Heart left ventricle (tissue), 16 donors: ENCODE results near the gene ZBTB5. TPM values are rescaled to one million over a fixed set of nuclear protein-coding genes. Genes with fewer than 3 reads are reported as not detected.
A peak's percentile ranks its signal among the peaks of the same experiment; 100 is the strongest.

Experiments
- ATAC-seq, 4 donors: fragments of 200-7000 bp; cut with Tn5 transposase; one replicate each; pipeline ENCODE4 v1.9.1; 2020 to 2022; ENCODE audit warnings: moderate library complexity in 4 of 4, mild to moderate bottlenecking in 3 of 4, moderate number of reproducible peaks in 1 of 4
- DNase-seq, 5 donors: peaks; one replicate each; pipeline ENCODE4 v3.0.0-alpha.2; 2020
- H3K27ac ChIP-seq, 12 donors: fragments of 200-600 bp; sonication (generic) in 4 of 12; one replicate each; pipeline versions ENCODE4 v1.5.0 to v1.8.0; 2016 to 2022; ENCODE audit warnings: mild to moderate bottlenecking in 2 of 12
- H3K27me3 ChIP-seq, 9 donors: fragments of 200-600 bp; sonication (generic) in 2 of 9; one replicate each; pipeline versions ENCODE4 v1.5.1 to v1.8.0; 2016 to 2022; ENCODE audit warnings: mild to moderate bottlenecking in 3 of 9
- H3K36me3 ChIP-seq, 9 donors: fragments of 200-600 bp; sonication (generic) in 2 of 9; one replicate each; pipeline versions ENCODE4 v1.5.0 to v1.8.0; 2018 to 2022; ENCODE audit warnings: mild to moderate bottlenecking in 2 of 9
- H3K4me1 ChIP-seq, 12 donors: fragments of 200-600 bp; sonication (generic) in 4 of 12; one replicate each; pipeline versions ENCODE4 v1.5.0 to v1.8.0; 2016 to 2022; ENCODE audit warnings: mild to moderate bottlenecking in 3 of 12
- H3K4me3 ChIP-seq, 12 donors: fragments of 200-600 bp; sonication (generic) in 4 of 12; one replicate each; pipeline versions ENCODE4 v1.5.0 to v1.8.0; 2017 to 2022; ENCODE audit warnings: mild to moderate bottlenecking in 9 of 12, moderate library complexity in 4 of 12
- H3K9me3 ChIP-seq, 12 donors: fragments of 200-600 bp; sonication (generic) in 4 of 12; one replicate each; pipeline versions ENCODE4 v1.5.0 to v1.8.0; 2016 to 2022; ENCODE audit warnings: mild to moderate bottlenecking in 1 of 12
- CTCF ChIP-seq, 12 donors: fragments of 200-600 bp; sonication (generic) in 4 of 12; IDR thresholded peaks; one replicate each; pipeline versions ENCODE4 v1.5.0 to v1.8.0; 2018 to 2022; ENCODE audit warnings: antibody characterized with exemption in 12 of 12, mild to moderate bottlenecking in 5 of 12
- POLR2A ChIP-seq, 2 donors: fragments of 450-650 bp; IDR thresholded peaks; one replicate each; pipeline ENCODE4 v1.6.1; 2017; ENCODE audit warnings: antibody characterized with exemption in 2 of 2, mild to moderate bottlenecking in 2 of 2, moderate library complexity in 2 of 2
- WGBS, 4 donors: extraction: QIAGEN DNeasy Blood & Tissue Kit in 2 of 4; methylation state at CpG; one replicate each; pipeline versions ENCODE4 v1.1.5 to v1.1.7; 2013 to 2018; 5-methylcytosine and 5-hydroxymethylcytosine counted together
- intact Hi-C, 10 donors: fragments of 100-400 bp; cut with DNase I; formaldehyde crosslinking; loops; one replicate each; pipeline versions ENCODE4 v1.11.1 to v1.14.2; 2022
- polyA plus RNA-seq, 2 donors: library from polyadenylated mRNA; stranded (reverse); fragments of 200-250 nt; gene quantifications; one replicate each; pipeline ENCODE4 v1.2.3, GENCODE V29; 2013
- total RNA-seq, 9 donors: library from RNA; depleted of rRNA in 2 of 9; stranded (reverse); fragments of >200 nt in 2 of 9; fragmentation: NEBNext Ultra II Directional in 3 of 9; extraction: Animal tissue kit (Norgen Biotek cat#: 25700) in 3 of 9; gene quantifications; one replicate each; pipeline versions ENCODE4 v1.1.0 to v1.2.4, GENCODE V29; 2016 to 2023
- donor health status: ischemic (EF 13 %, LVEDD 7.1; RV severe dilation, severe dysfunction).
- donor health status: healthy with polysubstance abuse.
- donor health status: DM: no; HTN: yes; CAD: no.
- donor health status: DM: no; HTN: no; CAD: no.
- donor health status: ischemic (EF 25% LVEDD 6.9; RV normal size, moderate dysfunction).
- donor health status: ischemic (EF 25% LVEDD 5.7; RV mildly dilated, moderate dysfunction).
- donor health status: healthy.
- donor health status: DM: yes; HTN: yes; CAD: no.
- donor health status: ischemic (EF 35%, LVEDD 5.7; RV mildly dilated, moderate dysfunction).
- donor health status: nonischemic (EF 11% LVEDD 7.7; RV severe dilation, severe dysfunction).
- donor health status: DM: yes; HTN: yes; CAD: no.
- donor health status: PGD.
- donor health status: ischemic (EF 29% LVEDD 5.4; RV normal size, mild dysfunction).
- donor health status: nonischemic (EF 23%, LVEDD 6.1; RV moderate dilation, normal function).

The ZBTB5 gene
- total and polyA plus RNA-seq, 11 donors, result 1.8 to 8.0 (median 6.3) TPM

GRCh38 chr9:37423508-37423907 is 41.7 kb downstream of the ZBTB5 start:
- DNase-seq, result no peak
- H3K4me3 ChIP-seq, result peak overlapping the region; percentile 61 to 98 (median 83)
- intact Hi-C loops, result loop anchor here in 6 of 10 donors (5.0 to 10.0 kb wide), 4 partner anchors 39 to 151 kb away; partner anchors contain the start of genes ZBTB5 (in 2 of the 6), FBXO10 (in 1 of the 6) and POLR1E (in 1 of the 6)
- ATAC-seq, result no peak
- no peaks in the 10 kb centered on the region for H3K27me3 ChIP-seq
- H3K4me1 ChIP-seq, result peaks cover 0 to 33% (median 28%) of the 10 kb centered on the region in 12 donors
- TF ChIP-seq CTCF (IDR thresholded peaks at IDR 0.05), result no peak
- TF ChIP-seq POLR2A (IDR thresholded peaks at IDR 0.05), result no peak
- H3K9me3 ChIP-seq, result no peaks in the 10 kb centered on the region
- WGBS, 4 donors, result 63 to 77% (median 75%) methylated on average over 2 of the region's 2 CpGs
- peaks cover 0 to 41% (median 28%) of the 10 kb centered on the region in 9 donors for H3K36me3 ChIP-seq
- H3K27ac ChIP-seq, result peak overlapping the region in 5 of 12 donors; percentile 75 to 96 (median 91)

GRCh38 chr9:37422289-37423104 is 42.8 kb downstream of the ZBTB5 start, which contains the start of gene GRHPR:
Gene GRHPR, plus strand, starts transcription at chr9:37422696. Its CDS starts 55 bp downstream, at chr9:37422751.
- H3K4me1 ChIP-seq, result peaks cover 0 to 33% (median 28%) of the 10 kb centered on the region in 12 donors
- no peaks in the 10 kb centered on the region for H3K9me3 ChIP-seq
- H3K4me3 ChIP-seq, result peak within 1 kb of the TSS; percentile 61 to 98 (median 83)
- intact Hi-C loops, result loop anchor here in 8 of 10 donors (1.0 to 10.0 kb wide), 5 partner anchors 40 to 152 kb away; partner anchors contain the start of genes ZBTB5 (in 4 of the 8), FBXO10 (in 1 of the 8) and POLR1E (in 1 of the 8)
- H3K27me3 ChIP-seq, result no peaks in the 10 kb centered on the region
- H3K36me3 ChIP-seq, result peaks cover 0 to 30% (median 18%) of the 10 kb centered on the region in 9 donors
- WGBS, 4 donors, result 0 to 1% (median 1%) methylated on average over 16 to 56 of the region's 56 CpGs
- TF ChIP-seq CTCF (IDR thresholded peaks at IDR 0.05) (no peak), POLR2A (IDR thresholded peaks at IDR 0.05) (peak in 1 of 2 donors; percentile 88)
- peak within 1 kb of the TSS; percentile 61 to 96 (median 89) for H3K27ac ChIP-seq
- ATAC-seq (peak; percentile 93 to 99 (median 98)), DNase-seq (peak; percentile 91 to 96 (median 94))

GRCh38 chr9:37421914-37422288 is 43.3 kb downstream of the ZBTB5 start:
- no peak for TF ChIP-seq POLR2A (IDR thresholded peaks at IDR 0.05)
- no peak for TF ChIP-seq CTCF (IDR thresholded peaks at IDR 0.05)
- no peak for DNase-seq
- intact Hi-C loops, result loop anchor here in 8 of 10 donors (1.0 to 10.0 kb wide), 5 partner anchors 40 to 153 kb away; partner anchors contain the start of genes ZBTB5 (in 4 of the 8), FBXO10 (in 1 of the 8) and POLR1E (in 1 of the 8)

More at GRCh38 chr9:37421914-37422288, 43.3 kb downstream of the ZBTB5 start:
- H3K27me3 ChIP-seq, result no peaks in the 10 kb centered on the region
- peak overlapping the region; percentile 61 to 96 (median 89) for H3K27ac ChIP-seq
- peak in 1 of 4 donors; percentile 56 for ATAC-seq
- peaks cover 0 to 33% (median 28%) of the 10 kb centered on the region in 12 donors for H3K4me1 ChIP-seq
- peaks cover 0 to 24% (median 12%) of the 10 kb centered on the region in 9 donors for H3K36me3 ChIP-seq
- 61 to 68% (median 61%) methylated on average over 8 of the region's 8 CpGs for WGBS, 4 donors
- peak overlapping the region; percentile 21 to 98 (median 83) for H3K4me3 ChIP-seq
- H3K9me3 ChIP-seq, result no peaks in the 10 kb centered on the region
